T follicular helper cell (primary cell): ENCODE results near the gene ARHGAP27.

Source experiments
- DNase-seq: peaks from one replicate; pipeline ENCODE4 v3.0.0-alpha.2; 2020; ENCODE audit warnings: low read depth

Gene ARHGAP27

GRCh38 chr17:45430738-45431530 is 1.7 kb downstream of the ARHGAP27 start:
- no peak for DNase-seq

- DNase-seq, result no peak
These were observed 2.5 kb downstream of the ARHGAP27 start for GRCh38 chr17:45430006-45430737.

GRCh38 chr17:45429339-45430005 is 3.2 kb downstream of the ARHGAP27 start:
- no peak for DNase-seq

- no peak for DNase-seq
These were observed 3.7 kb downstream of the ARHGAP27 start for GRCh38 chr17:45428931-45429338.

GRCh38 chr17:45428050-45428617 is 4.5 kb downstream of the ARHGAP27 start:
- DNase-seq, result peak; percentile 65

GRCh38 chr17:45427181-45427835 is 5.4 kb downstream of the ARHGAP27 start:
- no peak for DNase-seq

- no peak for DNase-seq
These were observed 6.1 kb downstream of the ARHGAP27 start for GRCh38 chr17:45426561-45426960.

- no peak for DNase-seq
These were observed 6.7 kb downstream of the ARHGAP27 start for GRCh38 chr17:45425984-45426413.

- DNase-seq, result no peak
These were observed 7.3 kb downstream of the ARHGAP27 start for GRCh38 chr17:45425125-45425983.

- no peak for DNase-seq
These were observed 7.9 kb downstream of the ARHGAP27 start for GRCh38 chr17:45424769-45425124.

GRCh38 chr17:45423975-45424335 is 8.7 kb downstream of the ARHGAP27 start:
- no peak for DNase-seq

- no peak for DNase-seq
These were observed 9.2 kb downstream of the ARHGAP27 start for GRCh38 chr17:45423304-45423974.

GRCh38 chr17:45414990-45415881 is 17.4 kb downstream of the ARHGAP27 start:
- no peak for DNase-seq

- no peak for DNase-seq
These were observed 19.2 kb downstream of the ARHGAP27 start for GRCh38 chr17:45413498-45413923.

GRCh38 chr17:45411348-45412105 is 21.1 kb downstream of the ARHGAP27 start:
- no peak for DNase-seq

GRCh38 chr17:45410144-45411091 is 22.3 kb downstream of the ARHGAP27 start:
- peak; percentile 34 for DNase-seq

- no peak for DNase-seq
These were observed 23.0 kb downstream of the ARHGAP27 start for GRCh38 chr17:45409659-45410076.
